HG02973 (cell line): ENCODE measurements around the gene XPA.
"Not testable (repeated sequence)": the region's sequence is repeated elsewhere in the genome, so short reads cannot be mapped to it uniquely, and the experiment has no call there.

ENCODE experiments used
- ATAC-seq: cut with Tn5 transposase; IDR thresholded peaks from one replicate; pipeline ENCODE4 v1.9.1; 2021; ENCODE audit warnings: moderate library complexity; ENCODE audit not compliant: unreplicated experiment

Gene XPA

DNA sequence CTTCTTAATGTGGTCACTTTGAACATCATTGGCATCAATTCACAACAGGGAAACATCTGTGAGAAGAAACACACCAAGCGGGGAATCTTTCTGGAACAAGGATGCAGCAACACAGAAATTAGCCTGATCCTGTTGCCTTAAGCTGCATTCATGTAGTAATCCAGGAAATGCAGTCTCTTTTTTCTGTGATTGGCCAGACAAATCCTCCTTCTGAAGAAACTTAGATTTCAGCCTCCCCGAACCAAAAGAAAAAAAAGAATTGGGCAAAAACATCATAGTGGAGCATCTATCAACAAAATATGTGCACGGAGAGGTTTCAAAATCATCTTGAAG lies 7.2 kb upstream of the XPA start:
- no peak for ATAC-seq

DNA sequence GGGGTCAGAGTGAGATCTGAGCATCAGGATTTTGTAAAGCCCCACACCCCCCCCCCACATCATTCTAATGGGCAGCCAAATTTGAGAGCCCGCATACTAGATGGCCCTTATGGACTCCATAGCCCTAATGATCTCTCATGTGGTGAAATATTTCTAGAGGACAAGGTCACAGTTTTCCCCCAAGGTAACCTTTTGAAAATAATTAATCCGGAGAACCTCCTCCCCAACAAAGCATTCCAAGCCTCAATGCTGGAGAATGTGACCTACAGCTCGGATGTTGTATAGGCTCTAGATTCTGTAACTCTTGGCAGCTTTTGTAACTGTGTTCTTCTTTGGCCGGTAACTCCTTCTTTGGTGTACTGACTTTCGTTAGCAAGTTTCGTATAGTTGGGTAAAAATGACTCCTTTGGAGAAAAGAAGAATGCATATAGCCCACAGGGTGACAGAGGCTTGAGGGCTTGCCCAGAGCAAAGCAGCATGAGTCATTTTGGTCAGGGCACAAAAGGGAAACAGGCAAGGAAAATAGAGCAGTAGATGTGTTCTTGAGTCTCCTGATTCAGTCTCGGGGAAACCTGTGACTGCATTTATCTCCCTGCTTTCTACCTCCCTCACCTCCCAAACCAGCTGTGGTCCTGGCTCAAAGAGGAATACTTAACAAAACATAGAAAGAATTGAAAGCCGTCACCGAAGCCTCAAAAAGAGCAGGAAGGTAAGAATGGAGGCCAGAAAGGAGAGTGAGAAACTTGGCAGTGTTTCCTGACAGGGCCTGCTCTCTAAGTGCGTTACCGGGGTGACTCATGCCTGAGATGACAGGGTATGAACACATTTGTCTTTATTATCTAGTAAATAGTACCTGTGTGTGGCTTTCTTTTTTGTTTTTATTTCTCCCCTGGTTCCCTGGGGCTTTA lies 6.6 kb upstream of the XPA start:
- ATAC-seq: no peak

DNA sequence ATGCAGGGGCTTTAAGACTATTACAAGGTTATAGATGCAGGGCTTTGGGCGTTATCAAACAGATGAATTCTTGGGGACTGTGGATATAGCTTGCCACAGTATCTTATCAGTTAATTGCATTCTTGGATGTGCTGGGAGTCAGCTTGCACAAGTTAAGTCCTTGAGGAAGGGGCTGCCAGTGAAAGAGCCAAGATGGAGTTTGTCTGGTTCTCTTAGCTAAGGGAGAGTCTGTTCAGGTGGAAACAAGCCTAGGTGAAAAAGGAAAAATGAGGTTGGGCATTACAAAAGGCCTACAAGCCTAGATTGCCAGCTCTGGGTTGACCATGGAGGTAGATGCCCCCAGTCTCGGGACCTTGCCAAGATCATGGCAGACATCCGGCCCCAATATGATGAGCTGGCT lies 2.7 kb upstream of the XPA start:
- ATAC-seq: not testable (repeated sequence)

DNA sequence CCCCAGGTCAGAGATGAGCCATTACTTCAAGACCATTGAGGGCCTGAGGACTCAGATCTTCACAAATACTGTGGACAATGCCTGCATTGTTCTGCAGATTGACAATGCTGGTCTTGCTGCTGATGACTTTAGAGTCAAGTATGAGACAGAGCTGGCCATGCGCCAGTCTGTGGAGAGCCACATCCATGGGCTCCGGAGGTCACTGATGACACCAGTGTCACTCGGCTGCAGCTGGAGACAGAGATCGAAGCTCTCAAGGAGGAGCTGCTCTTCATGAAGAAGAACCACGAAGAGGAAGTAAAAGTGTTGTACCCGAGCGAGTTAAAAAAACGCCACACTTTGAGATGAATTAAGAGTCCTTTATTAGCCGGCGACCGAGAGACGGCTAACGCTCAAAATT lies 2.1 kb upstream of the XPA start:
- not testable (repeated sequence) for ATAC-seq

DNA sequence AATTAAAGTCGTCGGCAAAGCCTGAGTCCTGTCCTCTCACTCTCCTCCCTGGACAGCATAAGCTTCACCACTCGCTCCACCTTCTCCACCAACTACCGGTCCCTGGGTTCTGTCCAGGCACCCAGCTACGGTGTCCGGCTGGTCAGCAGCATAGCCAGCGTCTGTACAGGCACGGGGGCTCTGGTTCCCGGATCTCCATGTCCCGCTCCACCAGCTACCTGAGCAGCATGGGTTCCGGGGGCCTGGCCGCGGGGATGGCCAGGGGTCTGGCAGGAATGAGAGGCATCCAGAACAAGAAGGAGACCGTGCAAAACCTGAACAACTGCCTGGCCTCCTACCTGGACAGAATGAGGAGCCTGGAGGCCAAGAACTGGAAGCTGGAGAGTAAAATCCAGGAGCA lies 1.7 kb upstream of the XPA start:
- no peak for ATAC-seq

DNA sequence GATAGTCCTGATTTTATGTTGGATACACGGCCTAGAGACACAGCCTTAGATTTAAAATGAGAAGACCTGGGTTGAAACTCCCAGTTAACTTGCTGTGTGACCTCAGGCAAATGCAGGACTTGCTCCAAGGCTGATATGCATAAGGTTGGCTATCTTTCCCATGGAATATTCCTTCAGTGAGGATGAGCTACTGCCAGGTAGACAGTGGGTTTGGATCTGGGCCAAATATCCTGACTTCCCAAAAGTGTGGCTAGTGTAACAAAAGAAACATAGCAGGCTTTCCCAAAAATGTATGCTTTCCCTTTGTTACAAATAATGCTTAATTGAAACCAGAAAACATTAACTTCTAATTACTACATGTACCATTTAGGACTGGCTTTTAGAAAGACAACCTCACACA lies 697 bp upstream of the XPA start:
- ATAC-seq: no peak

DNA sequence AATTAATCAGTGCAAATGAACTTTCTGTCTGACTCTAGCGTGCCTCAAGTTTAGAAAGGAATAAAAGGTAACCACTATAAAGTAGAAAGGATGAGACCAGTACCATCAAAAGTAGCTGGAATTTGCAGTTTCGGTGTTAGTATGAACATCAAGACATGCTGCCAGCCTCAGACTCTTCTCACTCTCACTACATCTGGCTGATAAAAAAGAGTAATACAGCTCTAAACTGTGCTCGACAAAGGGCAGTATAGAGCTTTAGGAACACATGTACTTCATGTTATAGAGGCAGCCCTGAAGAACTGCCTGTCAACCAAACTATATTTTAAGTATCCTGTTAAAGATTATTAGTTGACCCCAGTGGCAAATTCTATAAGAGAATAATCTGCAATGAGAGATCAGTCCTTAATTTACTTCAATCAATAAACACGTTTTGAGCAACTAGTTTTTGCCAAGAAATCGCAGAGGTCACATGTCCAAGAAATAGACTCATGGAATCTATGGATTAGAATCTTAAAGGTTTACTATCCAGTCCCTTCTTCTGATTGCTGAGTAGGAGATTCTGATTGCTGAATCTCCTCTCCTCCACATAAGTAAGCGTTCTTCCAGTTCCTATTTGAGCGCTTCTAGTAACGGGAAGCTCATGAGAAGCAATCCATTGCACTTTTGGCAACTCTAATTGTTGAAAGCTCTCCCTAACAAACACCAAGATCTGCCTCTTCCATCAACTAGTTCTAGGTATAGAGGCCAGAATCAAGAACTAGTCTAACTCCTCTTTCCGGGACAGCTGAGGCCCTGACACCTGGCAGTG lies 941 bp downstream of the XPA start:
- no peak for ATAC-seq

DNA sequence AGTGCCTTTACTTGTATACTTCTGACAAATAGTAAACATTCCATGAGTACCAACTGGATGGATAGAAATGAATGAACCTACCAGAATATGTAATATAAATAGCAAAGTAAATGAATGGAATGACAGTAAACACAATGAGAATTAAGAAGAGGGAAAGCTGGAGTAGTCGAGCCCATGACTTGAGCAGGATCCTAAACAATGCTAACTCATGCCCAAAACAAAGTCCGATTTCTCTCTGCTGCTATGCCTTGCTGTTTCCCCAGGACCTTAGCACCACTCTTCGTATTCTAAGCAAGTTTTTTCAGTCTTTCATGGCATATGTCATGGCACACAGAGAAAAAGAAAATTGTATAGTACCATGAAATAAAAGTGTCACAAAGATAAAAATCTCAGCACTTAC lies 1.8 kb downstream of the XPA start:
- no peak for ATAC-seq

DNA sequence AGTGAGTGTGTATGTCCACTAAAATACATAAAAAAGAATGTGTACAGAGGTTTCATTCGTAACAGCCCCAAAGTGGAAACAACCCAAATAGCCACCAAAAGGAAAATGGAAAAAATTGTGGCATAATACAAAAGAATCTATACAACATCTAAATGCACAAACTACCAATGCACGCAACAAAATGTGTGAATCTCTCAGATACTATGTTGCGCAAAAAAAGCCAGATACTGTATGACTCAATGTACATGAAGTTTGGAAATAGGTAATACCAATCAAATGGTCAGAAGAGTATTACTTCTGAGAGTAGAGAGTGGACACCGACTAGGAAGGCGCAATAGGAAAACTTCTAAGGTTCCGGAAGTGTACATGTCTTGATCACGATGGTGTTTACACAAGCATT lies 2.4 kb downstream of the XPA start:
- ATAC-seq: no peak

DNA sequence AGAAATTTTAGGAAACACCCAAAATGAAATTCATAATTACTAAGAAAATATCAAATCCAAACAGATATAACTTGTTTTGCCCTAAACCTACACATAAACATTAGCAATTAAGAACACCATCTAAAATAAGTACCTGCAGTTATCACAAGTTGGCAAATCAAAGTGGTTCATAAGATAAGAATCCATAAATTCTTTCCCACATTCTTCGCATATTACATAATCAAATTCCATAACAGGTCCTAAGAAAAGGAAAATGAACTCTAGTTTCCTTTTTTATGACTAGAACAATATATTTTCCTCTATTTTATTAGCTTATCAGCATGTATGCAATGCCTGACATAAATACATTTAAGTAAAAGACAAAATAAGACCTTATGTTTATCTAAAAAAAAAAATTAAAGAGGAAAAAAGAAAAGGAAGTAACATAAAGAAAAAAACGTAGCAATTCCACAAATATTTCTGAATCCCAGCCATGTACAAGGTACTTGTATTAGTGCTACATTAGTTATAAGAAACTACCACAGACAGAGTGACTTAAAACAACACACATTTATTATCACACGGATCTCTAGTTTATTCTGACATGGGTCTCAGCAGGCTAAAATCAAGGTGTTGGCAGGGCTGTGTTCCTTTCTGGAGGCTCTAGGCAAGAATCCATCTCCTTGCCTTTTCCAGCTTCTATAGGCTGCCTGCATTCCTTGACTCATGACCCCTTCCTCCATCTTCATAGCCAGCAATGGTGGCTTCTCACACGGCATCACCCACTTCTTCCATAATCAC lies 7.5 kb downstream of the XPA start:
- ATAC-seq: no peak

DNA sequence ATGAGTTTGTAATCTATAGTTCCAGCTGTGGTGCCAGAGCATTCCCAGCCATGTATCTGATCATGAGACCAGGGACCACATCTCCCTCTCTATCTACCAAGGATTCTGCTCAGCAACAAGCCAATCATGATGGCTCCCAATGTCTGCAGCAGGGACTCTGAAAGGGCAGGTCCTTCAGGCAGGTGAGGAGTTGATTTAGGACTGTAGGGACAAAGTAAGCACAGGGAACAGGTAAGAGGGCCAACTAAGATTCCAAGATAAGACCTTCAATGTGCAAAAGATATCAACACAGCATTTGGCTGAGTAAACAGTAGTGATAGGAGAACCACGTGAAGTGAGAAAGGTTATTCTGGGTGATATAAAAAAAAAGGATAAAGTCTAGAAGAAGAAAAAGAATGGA lies 8.5 kb downstream of the XPA start:
- ATAC-seq: no peak

DNA sequence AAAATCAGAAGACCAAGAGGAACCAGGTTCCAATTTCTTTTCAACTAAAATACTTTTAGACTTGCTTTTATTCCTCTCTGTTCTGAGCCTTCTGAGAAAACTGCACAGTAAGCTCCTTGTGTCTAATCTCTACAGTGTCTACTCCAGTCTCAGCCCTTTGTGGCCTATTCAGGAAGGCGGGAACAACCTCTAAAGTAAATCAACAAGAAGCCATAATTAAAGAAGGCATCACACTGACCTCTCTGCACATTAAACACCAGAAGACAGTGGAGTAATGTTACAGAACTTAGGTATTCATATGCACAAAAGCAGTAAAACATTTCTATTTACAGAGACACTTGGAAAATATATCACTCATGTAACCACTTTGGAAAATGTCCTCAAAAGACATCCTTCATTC lies 14.9 kb downstream of the XPA start:
- ATAC-seq: no peak

DNA sequence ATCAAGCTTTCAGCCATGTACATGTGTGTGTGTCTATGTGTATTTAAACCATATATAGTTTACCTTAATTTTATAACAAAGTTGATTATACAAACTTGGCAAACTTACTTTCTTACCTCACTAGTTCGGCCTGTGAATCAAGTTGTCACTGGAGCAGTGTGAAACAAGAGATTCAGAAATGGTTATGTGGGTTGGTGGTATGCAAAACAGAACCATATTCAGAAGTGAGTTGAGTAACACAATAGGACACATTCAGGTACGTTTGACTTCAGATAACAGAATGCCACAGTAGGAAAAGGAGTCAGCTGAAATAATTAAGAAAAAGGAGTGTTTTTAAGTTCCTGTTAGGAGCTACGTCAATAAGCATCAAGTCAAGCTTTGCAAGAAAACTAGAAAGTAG lies 21.5 kb downstream of the XPA start:
- ATAC-seq: peak; percentile 62

DNA sequence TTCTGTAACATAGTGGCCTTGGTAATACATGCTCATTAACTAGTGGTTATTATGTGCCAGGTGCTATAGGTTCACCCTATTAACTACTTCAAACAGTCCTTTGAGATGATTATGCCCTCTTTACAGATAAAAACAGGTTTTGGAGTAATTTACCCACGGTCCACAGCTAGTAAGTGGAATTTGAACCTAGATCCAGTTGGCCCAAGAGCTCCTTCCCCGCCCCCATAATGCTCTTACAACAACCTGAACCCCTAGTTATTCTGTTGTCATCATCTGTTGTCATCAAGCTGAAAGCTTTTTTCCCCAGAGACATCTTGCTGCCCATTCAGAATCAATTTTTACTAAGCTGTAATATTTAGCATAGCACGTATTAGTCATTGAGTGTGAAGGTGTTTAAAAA lies 23.2 kb downstream of the XPA start:
- ATAC-seq: no peak

DNA sequence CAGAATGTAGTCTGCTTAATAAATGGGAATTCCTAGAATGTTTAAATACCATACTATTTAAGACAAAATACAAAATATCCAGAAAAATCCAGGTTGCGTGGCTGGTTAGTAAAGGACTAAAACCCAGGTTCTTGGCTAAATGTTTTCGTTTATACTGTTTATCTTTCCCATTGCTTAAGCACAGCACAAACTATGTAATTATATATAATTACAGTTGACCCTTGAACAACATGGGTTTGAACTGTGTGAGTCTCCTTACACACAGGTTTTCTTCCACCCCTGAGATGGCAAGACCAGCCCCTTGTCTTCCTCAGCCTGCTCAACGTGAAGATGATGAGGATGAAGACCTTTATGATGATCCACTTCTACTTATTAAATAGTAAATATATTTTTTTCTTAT lies 24.7 kb downstream of the XPA start:
- ATAC-seq: no peak

DNA sequence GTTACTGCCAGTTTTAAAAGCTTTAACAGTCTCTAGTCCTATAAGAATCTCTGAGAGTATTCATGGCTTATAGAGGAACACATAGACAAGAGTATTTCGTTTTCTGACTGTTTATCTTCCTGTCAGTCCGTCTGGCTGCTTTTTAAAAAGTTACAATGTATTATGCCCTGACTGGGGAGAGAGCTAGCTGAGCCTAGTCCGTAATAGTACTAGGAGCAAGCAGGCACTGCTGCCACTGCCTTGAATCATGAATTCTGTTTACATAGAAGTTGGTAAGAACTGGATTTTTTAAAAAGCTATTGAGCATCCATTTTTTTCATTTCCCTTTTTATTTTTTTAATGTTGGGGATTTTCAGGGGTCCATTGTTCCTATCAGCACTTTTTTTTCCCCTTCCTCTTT lies 26.6 kb downstream of the XPA start:
- no peak for ATAC-seq

DNA sequence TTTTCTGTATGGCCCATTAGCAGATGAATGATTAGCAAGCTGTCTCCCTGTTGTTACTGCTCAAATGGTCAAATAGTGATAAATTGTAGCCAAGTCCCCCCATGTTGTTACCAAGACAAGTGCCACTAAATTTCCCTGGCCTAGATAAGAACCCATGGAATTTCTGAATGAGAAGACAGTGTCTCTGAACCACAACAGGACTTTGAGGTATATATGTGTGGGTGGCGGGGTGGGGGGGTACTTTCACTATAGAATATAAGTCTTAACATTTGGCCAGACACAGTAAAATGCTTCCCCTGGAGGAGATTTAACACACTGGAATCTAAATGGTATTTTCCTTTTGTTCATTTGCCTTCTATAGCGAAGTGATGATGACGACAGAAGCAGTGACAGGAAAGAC lies 28.7 kb downstream of the XPA start:
- ATAC-seq: no peak

DNA sequence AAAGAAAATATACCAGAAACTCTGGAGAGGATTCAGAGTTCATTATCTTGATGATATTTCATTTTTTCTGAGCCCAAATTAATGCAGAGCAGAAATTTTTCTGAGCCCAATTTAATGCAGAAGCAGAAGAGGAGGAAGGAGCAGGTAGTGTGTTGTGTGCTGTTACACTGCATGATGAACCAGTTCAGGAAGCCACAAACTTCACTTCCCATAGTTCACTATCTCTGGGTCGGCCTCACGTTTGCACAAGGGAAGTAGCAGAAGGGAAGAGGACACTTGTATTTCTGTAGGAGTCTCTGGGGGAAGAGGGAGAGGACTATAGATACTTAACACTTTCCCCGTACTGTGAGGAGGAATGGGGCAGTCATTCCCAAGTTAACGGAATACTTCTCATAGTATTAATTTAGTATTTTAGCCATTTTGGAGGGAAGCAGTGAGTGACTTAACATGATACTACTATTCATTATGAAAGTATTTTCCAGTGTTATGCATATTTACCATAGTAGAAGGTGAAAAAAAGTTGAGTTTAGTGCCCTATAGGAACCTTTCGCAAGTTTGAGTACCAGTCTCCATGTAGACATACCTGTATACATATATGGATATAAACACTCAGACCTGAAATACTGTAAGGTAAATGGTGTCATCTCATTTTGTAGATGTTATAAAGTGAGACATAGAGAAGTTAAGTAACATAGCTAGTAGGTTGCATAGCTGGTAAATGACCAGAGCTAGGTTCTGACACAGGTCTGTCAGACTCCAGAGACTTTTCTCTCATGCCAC lies 30.0 kb downstream of the XPA start:
- no peak for ATAC-seq

DNA sequence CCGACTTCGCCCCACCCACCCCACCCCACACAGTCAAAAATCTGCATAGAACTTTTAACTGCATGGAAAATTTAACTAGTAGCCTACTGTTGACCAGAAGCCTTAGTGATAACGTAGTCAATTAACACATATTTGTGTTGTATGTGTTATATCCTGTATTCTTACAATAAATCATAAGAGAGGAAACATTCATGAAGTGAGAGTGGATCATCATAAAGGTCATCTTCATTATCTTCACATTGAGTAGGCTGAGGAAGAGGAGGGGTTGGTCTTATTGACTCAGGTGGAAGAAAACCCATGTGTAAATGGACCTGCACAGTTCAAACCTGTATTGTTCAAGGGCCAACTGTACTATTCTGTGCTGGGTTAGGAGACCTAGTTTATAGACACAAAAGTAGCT lies 31.4 kb downstream of the XPA start:
- no peak for ATAC-seq

DNA sequence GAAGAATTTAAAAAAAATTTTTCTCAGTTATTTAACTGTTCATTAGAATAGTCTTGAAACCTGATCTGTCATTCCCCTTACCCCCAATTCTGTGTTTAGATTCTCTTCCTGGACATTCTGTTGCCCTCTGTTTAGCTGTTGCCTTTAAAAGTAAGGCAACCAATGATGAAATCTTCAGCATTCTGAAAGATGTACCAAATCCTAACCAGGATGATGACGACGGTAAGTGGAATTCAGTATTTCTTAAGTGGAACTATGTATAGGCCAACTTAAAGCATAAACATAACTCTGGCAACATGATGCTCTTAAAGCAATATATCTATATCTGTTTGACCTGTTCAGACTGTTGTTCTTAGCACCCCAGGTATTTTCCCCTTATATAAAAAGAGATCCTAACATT lies 36.3 kb downstream of the XPA start:
- ATAC-seq: no peak

DNA sequence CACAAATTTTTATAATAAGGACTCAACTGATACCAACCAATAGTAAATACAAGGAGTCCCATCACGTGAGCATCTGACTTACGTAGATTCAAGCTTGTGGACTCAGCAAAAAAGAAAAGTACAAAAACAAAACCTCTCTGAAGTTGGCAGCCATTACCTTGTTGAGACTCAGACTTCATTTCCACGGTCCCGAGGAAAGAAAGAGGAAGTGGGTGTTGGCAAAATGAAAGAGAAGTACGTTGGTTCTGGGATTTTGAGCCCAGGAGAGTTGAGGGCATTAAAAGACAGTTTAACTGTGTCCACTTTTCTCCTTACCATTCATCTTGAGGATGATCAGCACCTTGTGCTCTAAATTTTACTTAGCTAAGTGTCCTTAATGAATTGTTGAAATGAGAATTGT lies 36.8 kb downstream of the XPA start:
- no peak for ATAC-seq
